GM13976 (cell line): ENCODE data around the gene PAPPA.

Experiments used
- DNase-seq: peaks from one replicate; pipeline ENCODE4 v3.0.0; 2012; ENCODE audit warnings: low spot score
- CTCF ChIP-seq: IDR thresholded peaks from 2 replicates; pipeline ENCODE4 v1.5.1; 2012; ENCODE audit warnings: borderline replicate concordance, mild to moderate bottlenecking; ENCODE audit not compliant: insufficient read depth; ENCODE audit errors: extremely low read depth, missing control alignments, control extremely low read depth
- in situ Hi-C: fragments of 300-500 bp; cut with MboI; formaldehyde crosslinking; loops from one replicate; pipeline ENCODE4 v1.12.0; 2022; ENCODE audit warnings: low sequenced_read_pairs, mixed read lengths, inconsistent platforms; ENCODE audit not compliant: unreplicated experiment

The PAPPA gene

DNA sequence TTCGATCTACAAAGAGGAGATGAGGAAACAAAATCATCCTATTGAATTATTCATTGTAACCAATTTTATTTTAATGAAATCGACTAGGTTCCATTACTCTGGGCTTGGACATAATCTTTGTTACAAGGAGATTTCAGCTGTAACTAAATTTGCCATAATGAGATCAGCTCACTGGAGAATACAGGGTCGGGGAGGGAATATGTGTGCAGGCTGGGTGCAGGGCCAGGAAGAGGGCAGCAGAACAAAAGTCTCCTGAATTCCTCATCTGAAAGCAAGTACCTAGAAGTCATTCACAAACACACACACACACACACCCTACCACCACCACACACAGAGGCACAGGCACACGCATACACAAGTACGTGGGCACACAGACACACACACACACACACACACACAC is 151.2 kb downstream of the PAPPA start:
- DNase-seq, result no peak
- no peak for TF ChIP-seq CTCF
- in situ Hi-C loops, result no loop called here

- TF ChIP-seq CTCF, result no peak
- in situ Hi-C loops, result no loop called here
- no peak for DNase-seq
Measured at GRCh38 chr9:116308076-116308475, 154.5 kb downstream of the PAPPA start.

DNA sequence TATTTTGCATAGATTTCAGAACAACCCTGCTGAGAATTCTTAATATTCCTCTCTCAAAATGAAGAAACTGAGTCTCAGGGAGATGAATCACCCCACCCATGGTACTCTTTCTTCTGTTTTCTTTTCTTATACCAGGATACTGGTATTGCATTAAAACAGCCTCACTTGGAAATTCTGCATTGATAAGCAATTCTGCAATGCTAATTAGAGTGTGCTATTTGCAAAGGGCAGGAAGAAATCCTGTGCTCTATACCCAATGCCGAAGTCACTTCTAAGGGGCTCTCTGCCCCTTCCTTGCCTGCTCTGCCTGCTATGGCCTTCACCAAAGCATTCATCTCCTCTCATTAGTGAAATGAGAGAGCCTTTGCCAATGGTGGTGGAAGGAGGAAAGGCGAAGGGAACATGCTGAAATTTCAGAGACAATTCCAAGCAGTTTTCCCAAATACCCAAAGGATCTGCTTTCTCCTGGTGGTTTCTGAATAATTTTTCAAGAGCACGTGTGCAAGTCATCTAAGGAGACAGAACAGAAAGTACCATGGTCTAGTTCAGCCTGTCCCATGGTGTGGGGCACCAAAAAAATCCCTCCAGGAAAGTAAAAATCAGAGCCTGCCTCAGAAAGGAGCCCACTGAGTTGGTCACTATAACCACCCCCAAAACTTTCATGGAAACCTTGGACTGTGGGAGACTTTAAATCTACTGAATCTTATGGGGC is 156.5 kb downstream of the PAPPA start:
- TF ChIP-seq CTCF, result no peak
- in situ Hi-C loops, result no loop called here
- no peak for DNase-seq

DNA sequence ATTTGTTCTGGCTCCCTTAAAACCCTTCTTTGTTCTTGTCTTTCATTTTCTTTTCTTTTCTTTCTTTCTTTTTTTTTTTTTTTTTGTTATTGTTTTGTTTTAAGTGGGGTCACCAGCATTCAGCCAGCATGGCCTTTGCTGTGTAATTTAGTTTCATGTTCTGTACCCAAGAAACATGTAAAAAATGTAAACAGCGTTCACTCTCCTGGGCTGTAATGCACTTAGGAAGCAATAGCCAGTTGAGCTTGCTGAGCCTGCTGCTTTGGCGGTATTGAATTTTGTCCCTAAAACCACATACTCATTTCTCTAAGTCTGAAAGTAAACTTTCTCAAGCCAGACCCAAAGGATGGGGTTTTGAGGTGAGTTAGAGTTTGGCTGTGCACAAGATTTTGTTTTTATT is 158.6 kb downstream of the PAPPA start:
- TF ChIP-seq CTCF, result no peak
- no peak for DNase-seq
- in situ Hi-C loops, result no loop called here

GRCh38 chr9:116313638-116314037 is 160.0 kb downstream of the PAPPA start:
- DNase-seq, result no peak
- in situ Hi-C loops, result no loop called here
- TF ChIP-seq CTCF, result no peak

GRCh38 chr9:116316246-116316645 is 162.7 kb downstream of the PAPPA start:
- no peak for TF ChIP-seq CTCF
- in situ Hi-C loops, result no loop called here
- DNase-seq, result no peak

DNA sequence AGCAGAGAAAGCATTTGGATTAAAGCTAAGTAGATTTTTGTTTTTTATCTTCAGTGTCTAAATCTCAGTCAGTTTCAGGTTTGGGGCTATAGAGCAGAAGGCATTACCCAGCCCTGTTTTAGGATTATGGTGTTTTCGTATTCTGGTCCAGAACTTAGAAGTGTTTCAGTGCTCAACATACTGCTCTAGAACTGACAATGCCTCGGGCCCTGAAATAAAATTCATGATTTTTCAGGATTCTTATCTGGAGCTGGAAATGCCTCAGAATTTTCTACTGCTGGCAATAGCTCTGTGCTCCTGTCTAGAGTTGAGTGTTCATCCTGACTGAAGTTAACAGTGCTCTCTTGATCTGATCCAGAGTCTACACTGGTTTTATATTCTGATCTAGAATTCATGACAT is 163.9 kb downstream of the PAPPA start:
- TF ChIP-seq CTCF, result no peak
- no peak for DNase-seq
- in situ Hi-C loops, result no loop called here
